ENCODE data around the gene NSD2. TPM values are rescaled to one million over a fixed set of nuclear protein-coding genes. Genes with fewer than 3 reads are reported as not detected.
"Not testable (repeated sequence)": the region's sequence is repeated elsewhere in the genome, so short reads cannot be mapped to it uniquely, and the experiment has no call there.

NSD2 gene
- total and polyA plus RNA-seq, 9 donors, result 9.1 to 41.9 (median 20.3) TPM

DNA sequence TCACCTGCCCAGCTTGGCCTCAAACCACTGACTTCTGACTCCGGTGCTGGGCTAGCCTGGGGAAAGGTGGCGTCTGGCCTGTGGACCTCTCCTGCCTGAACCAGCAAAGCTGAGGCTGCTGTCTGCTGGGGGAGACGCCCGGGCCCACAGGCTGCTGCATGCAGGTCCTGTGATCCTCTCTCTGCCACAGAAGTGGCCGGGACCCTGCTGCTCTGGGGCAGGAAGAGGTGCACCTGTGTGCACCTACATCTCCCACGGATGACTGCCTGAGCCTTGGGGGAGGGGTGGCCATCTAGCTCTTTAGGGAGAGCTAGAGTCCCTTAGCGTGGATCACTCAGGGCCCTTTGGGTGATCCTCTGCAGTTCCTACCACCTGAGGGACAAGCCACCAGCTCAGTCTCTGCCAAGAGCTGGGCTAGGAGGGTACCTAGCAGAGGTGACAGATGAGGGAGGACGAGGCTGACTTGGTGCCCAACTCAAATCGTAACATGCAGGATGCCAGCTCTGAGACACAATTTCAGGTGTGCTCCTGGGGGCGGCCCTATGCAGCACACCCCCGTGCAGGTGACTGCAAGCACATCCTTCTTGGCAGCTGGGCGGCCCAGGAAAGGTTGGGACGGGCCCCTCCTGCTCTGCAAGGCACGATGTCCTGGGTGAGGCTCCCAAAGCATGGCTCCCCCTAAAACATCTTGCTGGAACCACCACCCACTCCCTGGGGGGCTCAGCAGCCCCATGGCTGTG, 37.7 kb upstream of the NSD2 start:
- no peaks in the 10 kb centered on the region for H3K27me3 ChIP-seq
- H3K4me3 ChIP-seq, result no peak overlapping the region
- TF ChIP-seq POLR2A (IDR thresholded peaks at IDR 0.05) (no peak), EP300 (IDR thresholded peaks at IDR 0.05) (no peak), CTCF (IDR thresholded peaks at IDR 0.05) (no peak)
- no peak overlapping the region for H3K27ac ChIP-seq
- 91 to 93% (median 91%) methylated on average over 9 to 14 of the region's 14 CpGs for WGBS, 3 donors
- H3K36me3 ChIP-seq, result no peaks in the 10 kb centered on the region
- intact Hi-C loops (cut with DNase I), result no loop called here
- no peak for DNase-seq
- H3K4me1 ChIP-seq (ENCODE audit: insufficient read depth), result no peaks in the 10 kb centered on the region
- no peaks in the 10 kb centered on the region for H3K9me3 ChIP-seq

- H3K27ac ChIP-seq, result no peak overlapping the region
These were observed 37.0 kb upstream of the NSD2 start for GRCh38 chr4:1834047-1834775.

GRCh38 chr4:1835836-1836235, 35.4 kb upstream of the NSD2 start:
- intact Hi-C loops (cut with DNase I); H3K4me3 ChIP-seq; H3K27ac ChIP-seq; DNase-seq; H3K4me1 ChIP-seq (ENCODE audit: insufficient read depth); H3K36me3 ChIP-seq; H3K27me3 ChIP-seq; H3K9me3 ChIP-seq: not testable (repeated sequence)
- 95 to 98% (median 95%) methylated on average over 8 of the region's 8 CpGs for WGBS, 3 donors

More at GRCh38 chr4:1834047-1834775, 37.0 kb upstream of the NSD2 start:
- 82 to 85% (median 82%) methylated on average over 21 of the region's 21 CpGs for WGBS, 3 donors
- DNase-seq, result no peak
- intact Hi-C loops (cut with DNase I), result no loop called here
- Histone ChIP-seq H3K9me3 (no peaks in the 10 kb centered on the region), H3K4me1 (ENCODE audit: insufficient read depth) (no peaks in the 10 kb centered on the region), H3K4me3 (no peak overlapping the region), H3K36me3 (no peaks in the 10 kb centered on the region), H3K27me3 (no peaks in the 10 kb centered on the region)
- no peak for TF ChIP-seq EP300 (IDR thresholded peaks at IDR 0.05)
- no peak for TF ChIP-seq POLR2A (IDR thresholded peaks at IDR 0.05)
- no peak for TF ChIP-seq CTCF (IDR thresholded peaks at IDR 0.05)

DNA sequence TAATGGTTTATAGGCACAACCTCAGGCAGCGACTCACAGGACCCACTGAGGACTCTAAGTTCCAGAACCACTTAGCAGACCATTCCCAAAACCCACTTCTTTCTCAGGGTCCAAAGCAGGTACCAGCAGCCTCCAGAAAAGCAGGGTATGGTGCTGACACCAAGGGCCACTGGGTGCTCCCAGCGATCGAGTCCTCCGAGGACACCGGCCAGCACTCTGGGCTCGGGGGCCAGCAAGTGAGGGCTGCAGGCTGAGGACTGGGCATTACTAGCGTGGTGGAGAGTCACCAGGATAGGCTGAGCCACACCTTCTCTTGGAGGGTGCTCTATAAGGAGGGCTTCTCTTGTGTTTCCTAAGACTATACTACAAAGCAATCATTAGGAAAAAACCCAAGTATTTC, 34.5 kb upstream of the NSD2 start:
- Histone ChIP-seq H3K27ac (no peak overlapping the region), H3K9me3 (no peaks in the 10 kb centered on the region), H3K4me1 (ENCODE audit: insufficient read depth) (no peaks in the 10 kb centered on the region), H3K4me3 (no peak overlapping the region), H3K36me3 (no peaks in the 10 kb centered on the region), H3K27me3 (no peaks in the 10 kb centered on the region)
- DNase-seq, result no peak
- TF ChIP-seq CTCF (IDR thresholded peaks at IDR 0.05) (no peak), POLR2A (IDR thresholded peaks at IDR 0.05) (no peak), EP300 (IDR thresholded peaks at IDR 0.05) (no peak)
- intact Hi-C loops (cut with DNase I), result no loop called here
- 93 to 97% (median 95%) methylated on average over 7 of the region's 7 CpGs for WGBS, 3 donors

GRCh38 chr4:1837069-1837468, 34.1 kb upstream of the NSD2 start:
- no peaks in the 10 kb centered on the region for H3K36me3 ChIP-seq
- DNase-seq, result no peak
- WGBS, 3 donors, result 91 to 94% (median 93%) methylated on average over 10 of the region's 10 CpGs
- no peak for TF ChIP-seq CTCF (IDR thresholded peaks at IDR 0.05)
- no peak for TF ChIP-seq EP300 (IDR thresholded peaks at IDR 0.05)
- TF ChIP-seq POLR2A (IDR thresholded peaks at IDR 0.05), result no peak
- intact Hi-C loops (cut with DNase I), result no loop called here
- no peaks in the 10 kb centered on the region for H3K9me3 ChIP-seq
- H3K27ac ChIP-seq, result no peak overlapping the region
- H3K27me3 ChIP-seq, result no peaks in the 10 kb centered on the region
- no peak overlapping the region for H3K4me3 ChIP-seq
- H3K4me1 ChIP-seq (ENCODE audit: insufficient read depth), result no peaks in the 10 kb centered on the region

Measured in ovary (tissue), 9 donors.